Esophagus squamous epithelium (tissue), 5 donors: ENCODE results near the gene NCOA7. TPM values are rescaled to one million over a fixed set of nuclear protein-coding genes. Genes with fewer than 3 reads are reported as not detected.

ENCODE experiments used
- DNase-seq: peaks from one replicate; lab custom pipeline; 2025; lab: John Stamatoyannopoulos, UW
- H3K27ac ChIP-seq, 4 donors: fragments of 200-600 bp; sonication (generic); one replicate each; pipeline ENCODE4 v1.5.1; 2016 to 2019; ENCODE audit warnings: mild to moderate bottlenecking in 1 of 4
- H3K27me3 ChIP-seq, 4 donors: fragments of 200-600 bp; sonication (generic); 1 replicate in 3 of 4; 2 replicates in 1 of 4; pipeline versions ENCODE4 v1.5.1 to v1.6.0; 2017 to 2021; ENCODE audit warnings: antibody characterized with exemption in 1 of 4
- H3K36me3 ChIP-seq, 3 donors: fragments of 200-600 bp; sonication (generic); one replicate each; pipeline ENCODE4 v1.5.1; 2016 to 2019
- H3K4me1 ChIP-seq, 3 donors: fragments of 200-600 bp; sonication (generic); one replicate each; pipeline ENCODE4 v1.5.1; 2017 to 2019
- H3K4me3 ChIP-seq, 4 donors: fragments of 200-600 bp; sonication (generic); 1 replicate in 3 of 4; 2 replicates in 1 of 4; pipeline ENCODE4 v1.5.1; 2016 to 2019; ENCODE audit warnings: mild to moderate bottlenecking in 2 of 4, moderate library complexity in 1 of 4
- H3K9me3 ChIP-seq, 3 donors: fragments of 200-600 bp; sonication (generic); one replicate each; pipeline ENCODE4 v1.5.1; 2016 to 2019
- CTCF ChIP-seq, 6 experiments: fragments of 450-650 bp in 4 of 6; fragments of 200-600 bp in 2 of 6; sonication (generic) in 2 of 6; IDR thresholded peaks; one replicate each; pipeline ENCODE4 v1.5.1; 2016 to 2019; ENCODE audit warnings: antibody characterized with exemption in 6 of 6, mild to moderate bottlenecking in 4 of 6, moderate library complexity in 4 of 6
- POLR2A ChIP-seq, 4 donors: fragments of 450-650 bp; IDR thresholded peaks; one replicate each; pipeline ENCODE4 v1.6.1; 2017; ENCODE audit warnings: antibody characterized with exemption in 4 of 4, mild to moderate bottlenecking in 4 of 4, moderate library complexity in 3 of 4
- WGBS, 2 donors: methylation state at CpG; one replicate each; pipeline ENCODE4 v1.1.5; 2018; 5-methylcytosine and 5-hydroxymethylcytosine counted together
- intact Hi-C: fragments of 100-400 bp; cut with DNase I; formaldehyde crosslinking; loops from one replicate; pipeline ENCODE4 v1.15.0; 2022
- total RNA-seq, 4 donors: library from RNA; depleted of rRNA; stranded (reverse); fragments of >200 nt; gene quantifications; one replicate each; pipeline ENCODE4 v1.1.0, GENCODE V29; 2016
- donor health status: DM: yes; HTN: yes; CAD: no.

The NCOA7 gene
- total RNA-seq, result 10 to 100 TPM; 30.9 to 85.1 (median 45.8) TPM

GRCh38 chr6:125790358-125791150 is at the start of gene NCOA7:
Gene NCOA7, plus strand, starts transcription at chr6:125790960. Its CDS starts 24,395 bp downstream, at chr6:125815355.
- H3K36me3 ChIP-seq, result no peaks in the 10 kb centered on the region
- H3K4me1 ChIP-seq, result peaks cover 15 to 64% (median 43%) of the 10 kb centered on the region in 3 donors
- TF ChIP-seq CTCF (IDR thresholded peaks at IDR 0.05) (peak in 2 of 6 experiments; percentile 10 to 19), POLR2A (IDR thresholded peaks at IDR 0.05) (peak in 2 of 4 donors; percentile 93 to 97)
- no peaks in the 10 kb centered on the region for H3K27me3 ChIP-seq
- no peaks in the 10 kb centered on the region for H3K9me3 ChIP-seq
- peak; percentile 38 for DNase-seq
- WGBS, 2 donors, result 0% methylated on average over 6 to 10 of the region's 100 CpGs
- intact Hi-C loops, result no loop called here
- peak within 1 kb of the TSS; percentile 93 to 97 (median 96) for H3K27ac ChIP-seq
- H3K4me3 ChIP-seq, result peak within 1 kb of the TSS; percentile 76 to 94 (median 80)

GRCh38 chr6:125741336-125741735 is 49.4 kb upstream of the NCOA7 start:
- no peak overlapping the region for H3K4me3 ChIP-seq
- TF ChIP-seq CTCF (IDR thresholded peaks at IDR 0.05) (no peak), POLR2A (IDR thresholded peaks at IDR 0.05) (no peak)
- peaks cover 0 to 7% (median 0%) of the 10 kb centered on the region in 3 donors for H3K4me1 ChIP-seq
- no peak overlapping the region for H3K27ac ChIP-seq
- 87 to 89% methylated on average over 2 of the region's 2 CpGs for WGBS, 2 donors
- no peaks in the 10 kb centered on the region for H3K36me3 ChIP-seq
- H3K27me3 ChIP-seq, result peaks cover 0 to 26% (median 2%) of the 10 kb centered on the region in 4 donors
- H3K9me3 ChIP-seq, result no peaks in the 10 kb centered on the region
- intact Hi-C loops, result no loop called here
- no peak for DNase-seq

GRCh38 chr6:125742024-125742423 is 48.7 kb upstream of the NCOA7 start:
- H3K36me3 ChIP-seq, result no peaks in the 10 kb centered on the region
- H3K9me3 ChIP-seq, result no peaks in the 10 kb centered on the region
- H3K27me3 ChIP-seq, result peaks cover 0 to 33% (median 2%) of the 10 kb centered on the region in 4 donors
- 84 to 93% methylated on average over 2 of the region's 2 CpGs for WGBS, 2 donors
- H3K4me3 ChIP-seq, result no peak overlapping the region
- intact Hi-C loops, result no loop called here
- TF ChIP-seq CTCF (IDR thresholded peaks at IDR 0.05) (no peak), POLR2A (IDR thresholded peaks at IDR 0.05) (no peak)
- no peak for DNase-seq
- H3K4me1 ChIP-seq, result peaks cover 0 to 14% (median 1%) of the 10 kb centered on the region in 3 donors
- peak overlapping the region in 2 of 4 donors; percentile 11 to 32 for H3K27ac ChIP-seq

- peaks cover 0 to 39% (median 4%) of the 10 kb centered on the region in 4 donors for H3K27me3 ChIP-seq
- no peak for DNase-seq
- H3K36me3 ChIP-seq, result no peaks in the 10 kb centered on the region
- TF ChIP-seq CTCF (IDR thresholded peaks at IDR 0.05) (no peak), POLR2A (IDR thresholded peaks at IDR 0.05) (no peak)
- intact Hi-C loops, result no loop called here
- no peak overlapping the region for H3K4me3 ChIP-seq
- peaks cover 0 to 20% (median 7%) of the 10 kb centered on the region in 3 donors for H3K4me1 ChIP-seq
- H3K9me3 ChIP-seq, result no peaks in the 10 kb centered on the region
- peak overlapping the region in 2 of 4 donors; percentile 11 to 32 for H3K27ac ChIP-seq
- 44% methylated on average over 5 of the region's 5 CpGs for WGBS, 2 donors
Measured at GRCh38 chr6:125742464-125743120, 48.2 kb upstream of the NCOA7 start.

- Histone ChIP-seq H3K4me3 (no peak overlapping the region), H3K9me3 (no peaks in the 10 kb centered on the region), H3K27ac (no peak overlapping the region), H3K4me1 (peaks cover 0 to 30% (median 9%) of the 10 kb centered on the region in 3 donors), H3K36me3 (no peaks in the 10 kb centered on the region), H3K27me3 (peaks cover 0 to 49% (median 8%) of the 10 kb centered on the region in 4 donors)
- intact Hi-C loops, result no loop called here
- TF ChIP-seq CTCF (IDR thresholded peaks at IDR 0.05) (no peak), POLR2A (IDR thresholded peaks at IDR 0.05) (no peak)
- 83 to 84% methylated on average over 2 of the region's 2 CpGs for WGBS, 2 donors
- DNase-seq, result no peak
Measured at GRCh38 chr6:125743604-125744003, 47.2 kb upstream of the NCOA7 start.
